Ovary (tissue), 9 donors: ENCODE results near the gene CCDC136. TPM values are rescaled to one million over a fixed set of nuclear protein-coding genes. Genes with fewer than 3 reads are reported as not detected.

Source experiments
- DNase-seq, 5 donors: peaks; one replicate each; pipeline ENCODE4 v3.0.0-alpha.2; 2019 to 2020
- H3K27ac ChIP-seq, 2 donors: fragments of 200-600 bp; one replicate each; pipeline versions ENCODE4 v1.5.1 to v1.8.0; 2019 to 2022
- H3K27me3 ChIP-seq: fragments of 200-600 bp; one replicate; pipeline ENCODE4 v1.8.0; 2022
- H3K36me3 ChIP-seq: fragments of 200-600 bp; sonication (generic); one replicate; pipeline ENCODE4 v1.5.1; 2019
- H3K4me1 ChIP-seq: one replicate; pipeline ENCODE4 v1.8.1; 2013; ENCODE audit warnings: mild to moderate bottlenecking, moderate library complexity; ENCODE audit not compliant: insufficient read depth
- H3K4me3 ChIP-seq: fragments of 200-600 bp; sonication (generic); one replicate; pipeline ENCODE4 v1.5.1; 2017
- H3K9me3 ChIP-seq, 2 donors: fragments of 200-600 bp in 1 of 2; sonication (generic) in 1 of 2; one replicate each; pipeline versions ENCODE4 v1.5.1 to v1.8.1; 2013 to 2019; ENCODE audit warnings: mild to moderate bottlenecking in 1 of 2, moderate library complexity in 1 of 2
- EP300 ChIP-seq: sonication (generic); formaldehyde crosslinking; IDR thresholded peaks from one replicate; pipeline ENCODE4 v1.6.1; 2017; ENCODE audit warnings: antibody characterized with exemption
- POLR2A ChIP-seq: fragments of 450-650 bp; IDR thresholded peaks from one replicate; pipeline ENCODE4 v1.6.1; 2017; ENCODE audit warnings: antibody characterized with exemption, mild to moderate bottlenecking, moderate library complexity
- WGBS, 3 donors: extraction: QIAGEN DNeasy Blood & Tissue Kit in 1 of 3; methylation state at CpG; one replicate each; pipeline versions ENCODE4 v1.1.5 to v1.1.7; 2013 to 2017; 5-methylcytosine and 5-hydroxymethylcytosine counted together
- intact Hi-C, 4 donors: fragments of 100-400 bp; cut with DNase I; formaldehyde crosslinking; loops; one replicate each; pipeline versions ENCODE4 v1.11.0 to v1.15.1; 2022 to 2023
- polyA plus RNA-seq, 2 donors: library from polyadenylated mRNA; stranded (reverse); fragments of 200-250 nt in 1 of 2; fragments of 350-450 nt in 1 of 2; fragmentation: Illumina TruSeq in 1 of 2; extraction: RNeasy Lipid Tissue Mini Kit (QIAGEN cat#74804) in 1 of 2; gene quantifications; one replicate each; pipeline ENCODE4 v1.2.3, GENCODE V29; 2013 to 2014
- total RNA-seq, 7 donors: library from RNA; depleted of rRNA in 2 of 7; stranded (reverse); fragments of >200 nt in 2 of 7; fragmentation: NEBNext Ultra II Directional in 3 of 7; extraction: Animal tissue kit (Norgen Biotek cat#: 25700) in 3 of 7; gene quantifications; one replicate each; pipeline versions ENCODE4 v1.1.0 to v1.2.4, GENCODE V29; 2016 to 2023
- TF ChIP-seq, protein P1 (sequence below), 3 donors: fragments of 450-650 bp in 2 of 3; fragments of 200-600 bp in 1 of 3; IDR thresholded peaks; one replicate each; pipeline versions ENCODE4 v1.5.1 to v1.8.0; 2016 to 2022; ENCODE audit warnings: antibody characterized with exemption in 3 of 3, mild to moderate bottlenecking in 1 of 3
- donor health status: DM: no; HTN: no; CAD: no; lungs with moderate emphysema.
- donor health status: DM: no; HTN: no; CAD: no.
- donor health status: Bipolar disorder and iron deficiency.
- donor health status: DM: yes; HTN: yes; CAD: no.
- donor health status: DM: no; HTN: no; CAD: no.
- donor health status: DM: yes; HTN: yes; CAD: no.

CCDC136 gene
- total and polyA plus RNA-seq, 9 donors: 2.4 to 14.0 (median 5.8) TPM

DNA sequence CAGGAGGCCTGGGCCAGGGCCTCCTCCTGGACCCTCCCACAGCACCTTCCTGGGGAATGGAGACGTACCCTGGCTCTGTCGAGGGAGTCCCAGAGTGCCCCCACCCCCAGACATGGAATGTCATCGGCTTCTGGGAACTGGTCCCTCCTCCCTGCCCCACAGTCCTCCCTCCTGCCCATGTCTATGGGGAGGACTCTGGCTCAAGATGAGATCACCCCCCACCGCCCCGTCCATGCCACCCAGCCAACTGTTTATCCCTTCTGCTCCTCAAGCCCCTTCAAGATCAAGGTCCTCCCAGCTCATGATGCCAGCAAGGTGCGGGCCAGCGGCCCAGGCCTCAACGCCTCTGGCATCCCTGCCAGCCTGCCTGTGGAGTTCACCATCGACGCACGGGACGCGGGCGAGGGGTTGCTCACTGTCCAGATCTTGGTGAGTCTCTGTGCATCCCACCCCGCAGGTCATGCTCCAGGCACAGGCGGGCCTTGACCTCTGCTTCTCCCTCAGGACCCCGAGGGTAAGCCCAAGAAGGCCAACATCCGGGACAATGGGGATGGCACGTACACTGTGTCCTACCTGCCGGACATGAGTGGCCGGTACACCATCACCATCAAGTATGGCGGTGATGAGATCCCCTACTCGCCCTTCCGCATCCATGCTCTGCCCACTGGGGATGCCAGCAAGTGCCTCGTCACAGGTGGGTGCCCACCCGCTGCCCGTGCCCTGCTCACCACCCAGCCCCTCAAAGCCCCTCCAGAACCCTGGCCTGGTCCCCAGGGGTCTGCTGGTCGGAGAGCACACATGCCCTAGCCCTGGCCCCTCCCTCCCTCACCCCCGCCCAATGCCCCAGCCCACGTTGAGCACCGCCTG lies 56.8 kb downstream of the CCDC136 start:
- intact Hi-C loops: no loop called here
- Histone ChIP-seq H3K4me3 (no peak overlapping the region), H3K27me3 (no peaks in the 10 kb centered on the region), H3K4me1 (no peaks in the 10 kb centered on the region), H3K9me3 (no peaks in the 10 kb centered on the region), H3K36me3 (no peaks in the 10 kb centered on the region), H3K27ac (no peak overlapping the region)
- TF ChIP-seq POLR2A (no peak), EP300 (no peak)
- TF ChIP-seq, protein P1, sequence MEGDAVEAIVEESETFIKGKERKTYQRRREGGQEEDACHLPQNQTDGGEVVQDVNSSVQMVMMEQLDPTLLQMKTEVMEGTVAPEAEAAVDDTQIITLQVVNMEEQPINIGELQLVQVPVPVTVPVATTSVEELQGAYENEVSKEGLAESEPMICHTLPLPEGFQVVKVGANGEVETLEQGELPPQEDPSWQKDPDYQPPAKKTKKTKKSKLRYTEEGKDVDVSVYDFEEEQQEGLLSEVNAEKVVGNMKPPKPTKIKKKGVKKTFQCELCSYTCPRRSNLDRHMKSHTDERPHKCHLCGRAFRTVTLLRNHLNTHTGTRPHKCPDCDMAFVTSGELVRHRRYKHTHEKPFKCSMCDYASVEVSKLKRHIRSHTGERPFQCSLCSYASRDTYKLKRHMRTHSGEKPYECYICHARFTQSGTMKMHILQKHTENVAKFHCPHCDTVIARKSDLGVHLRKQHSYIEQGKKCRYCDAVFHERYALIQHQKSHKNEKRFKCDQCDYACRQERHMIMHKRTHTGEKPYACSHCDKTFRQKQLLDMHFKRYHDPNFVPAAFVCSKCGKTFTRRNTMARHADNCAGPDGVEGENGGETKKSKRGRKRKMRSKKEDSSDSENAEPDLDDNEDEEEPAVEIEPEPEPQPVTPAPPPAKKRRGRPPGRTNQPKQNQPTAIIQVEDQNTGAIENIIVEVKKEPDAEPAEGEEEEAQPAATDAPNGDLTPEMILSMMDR (IDR thresholded peaks at IDR 0.05): no peak
- no peak for DNase-seq
- WGBS, 3 donors: 90 to 93% (median 90%) methylated on average over 31 of the region's 31 CpGs

DNA sequence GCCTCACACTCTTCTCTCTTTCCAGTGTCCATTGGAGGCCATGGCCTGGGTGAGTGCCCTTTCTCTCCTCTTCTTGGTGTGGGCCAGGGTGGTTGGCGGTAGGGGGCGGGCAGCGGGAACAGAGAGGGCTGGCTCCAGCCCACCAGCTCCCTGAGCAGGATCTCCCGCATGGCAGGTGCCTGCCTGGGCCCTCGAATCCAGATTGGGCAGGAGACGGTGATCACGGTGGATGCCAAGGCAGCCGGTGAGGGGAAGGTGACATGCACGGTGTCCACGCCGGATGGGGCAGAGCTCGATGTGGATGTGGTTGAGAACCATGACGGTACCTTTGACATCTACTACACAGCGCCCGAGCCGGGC lies 57.4 kb downstream of the CCDC136 start:
- intact Hi-C loops: no loop called here
- H3K4me3 ChIP-seq: no peak overlapping the region
- H3K4me1 ChIP-seq: no peaks in the 10 kb centered on the region
- TF ChIP-seq EP300: no peak
- TF ChIP-seq, protein P1 (IDR thresholded peaks at IDR 0.05): no peak
- TF ChIP-seq POLR2A: no peak
- no peaks in the 10 kb centered on the region for H3K36me3 ChIP-seq
- H3K27me3 ChIP-seq: no peaks in the 10 kb centered on the region
- WGBS, 3 donors: 92 to 94% (median 92%) methylated on average over 16 of the region's 16 CpGs
- no peaks in the 10 kb centered on the region for H3K9me3 ChIP-seq
- no peak overlapping the region for H3K27ac ChIP-seq
- DNase-seq: no peak

DNA sequence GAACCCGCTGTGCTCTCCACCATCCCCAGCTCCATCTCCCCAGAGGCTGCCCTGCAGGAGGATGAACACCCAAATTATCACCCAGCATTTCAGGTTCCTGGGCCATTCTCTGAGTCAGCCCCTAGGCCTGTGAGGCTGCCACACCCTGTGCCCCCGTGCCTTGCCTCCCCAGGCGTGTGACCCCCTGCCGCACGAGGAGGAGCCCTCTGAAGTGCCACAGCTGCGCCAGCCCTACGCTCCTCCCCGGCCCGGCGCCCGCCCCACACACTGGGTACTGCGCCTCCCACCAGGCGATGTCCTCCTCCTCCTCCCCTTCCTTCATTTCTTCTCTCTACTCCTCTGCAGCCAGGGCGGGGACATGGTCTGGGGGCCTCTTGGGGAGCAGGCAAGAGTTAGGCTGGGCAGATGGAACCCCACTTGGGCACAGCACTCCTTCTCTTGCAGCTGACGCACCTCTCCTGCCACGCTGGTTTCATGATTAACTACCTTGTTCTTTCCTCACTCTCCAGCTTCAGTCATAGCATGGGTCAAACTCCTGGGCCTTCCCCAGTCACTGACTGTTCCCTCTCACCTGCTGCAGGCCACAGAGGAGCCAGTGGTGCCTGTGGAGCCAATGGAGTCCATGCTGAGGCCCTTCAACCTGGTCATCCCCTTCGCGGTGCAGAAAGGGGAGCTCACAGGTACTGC lies 58.2 kb downstream of the CCDC136 start:
- Histone ChIP-seq H3K9me3 (no peaks in the 10 kb centered on the region), H3K27me3 (no peaks in the 10 kb centered on the region), H3K36me3 (no peaks in the 10 kb centered on the region), H3K27ac (no peak overlapping the region), H3K4me1 (no peaks in the 10 kb centered on the region), H3K4me3 (no peak overlapping the region)
- intact Hi-C loops: no loop called here
- TF ChIP-seq POLR2A (no peak), EP300 (no peak)
- TF ChIP-seq, protein P1 (IDR thresholded peaks at IDR 0.05): no peak
- no peak for DNase-seq
- WGBS, 3 donors: 90 to 91% (median 91%) methylated on average over 18 of the region's 18 CpGs

DNA sequence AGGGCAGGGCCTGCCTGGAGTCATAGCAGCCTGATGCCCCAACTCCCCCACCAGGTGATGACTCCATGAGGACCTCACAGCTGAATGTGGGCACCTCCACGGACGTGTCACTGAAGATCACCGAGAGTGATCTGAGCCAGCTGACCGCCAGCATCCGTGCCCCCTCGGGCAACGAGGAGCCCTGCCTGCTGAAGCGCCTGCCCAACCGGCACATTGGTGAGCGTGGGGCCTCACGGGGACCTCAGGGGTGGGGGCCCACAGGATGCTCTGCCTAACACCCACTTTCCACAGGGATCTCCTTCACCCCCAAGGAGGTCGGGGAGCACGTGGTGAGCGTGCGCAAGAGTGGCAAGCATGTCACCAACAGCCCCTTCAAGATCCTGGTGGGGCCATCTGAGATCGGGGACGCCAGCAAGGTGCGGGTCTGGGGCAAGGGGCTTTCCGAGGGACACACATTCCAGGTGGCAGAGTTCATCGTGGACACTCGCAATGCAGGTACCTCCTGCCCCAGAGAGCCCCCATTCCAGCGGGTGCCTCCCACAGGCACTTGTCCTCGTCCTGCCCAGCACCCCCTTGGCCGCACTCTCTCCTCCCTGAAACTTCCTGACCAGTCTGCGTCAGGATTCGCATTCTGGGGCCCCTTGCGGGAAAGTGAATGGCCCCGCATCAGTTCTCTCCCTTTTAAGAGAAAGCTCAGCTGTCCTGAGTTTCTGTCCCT lies 60.9 kb downstream of the CCDC136 start:
- Histone ChIP-seq H3K36me3 (no peaks in the 10 kb centered on the region), H3K27ac (no peak overlapping the region), H3K9me3 (no peaks in the 10 kb centered on the region), H3K4me1 (no peaks in the 10 kb centered on the region), H3K4me3 (no peak overlapping the region), H3K27me3 (no peaks in the 10 kb centered on the region)
- no peak for DNase-seq
- TF ChIP-seq POLR2A (no peak), EP300 (no peak)
- TF ChIP-seq, protein P1 (IDR thresholded peaks at IDR 0.05): no peak
- 89 to 90% (median 89%) methylated on average over 28 of the region's 28 CpGs for WGBS, 3 donors
- intact Hi-C loops: no loop called here
